GM18873 (cell line): ENCODE results near the gene OXLD1.
A peak's percentile ranks its signal among the peaks of the same experiment; 100 is the strongest.

Experiments
- ATAC-seq: cut with Tn5 transposase; IDR thresholded peaks from one replicate; pipeline ENCODE4 v1.9.1; 2021; ENCODE audit warnings: mild to moderate bottlenecking, moderate library complexity, moderate number of reproducible peaks; ENCODE audit not compliant: unreplicated experiment, low FRiP score

OXLD1 gene

GRCh38 chr17:81702934-81703746, 36.7 kb upstream of the OXLD1 start, which contains the start of gene MRPL12:
Gene MRPL12, plus strand, starts transcription at chr17:81703367. Its CDS starts 135 bp downstream, at chr17:81703502.
- ATAC-seq, result peak; percentile 75

GRCh38 chr17:81701288-81702071, 35.1 kb upstream of the OXLD1 start:
- ATAC-seq, result no peak

DNA sequence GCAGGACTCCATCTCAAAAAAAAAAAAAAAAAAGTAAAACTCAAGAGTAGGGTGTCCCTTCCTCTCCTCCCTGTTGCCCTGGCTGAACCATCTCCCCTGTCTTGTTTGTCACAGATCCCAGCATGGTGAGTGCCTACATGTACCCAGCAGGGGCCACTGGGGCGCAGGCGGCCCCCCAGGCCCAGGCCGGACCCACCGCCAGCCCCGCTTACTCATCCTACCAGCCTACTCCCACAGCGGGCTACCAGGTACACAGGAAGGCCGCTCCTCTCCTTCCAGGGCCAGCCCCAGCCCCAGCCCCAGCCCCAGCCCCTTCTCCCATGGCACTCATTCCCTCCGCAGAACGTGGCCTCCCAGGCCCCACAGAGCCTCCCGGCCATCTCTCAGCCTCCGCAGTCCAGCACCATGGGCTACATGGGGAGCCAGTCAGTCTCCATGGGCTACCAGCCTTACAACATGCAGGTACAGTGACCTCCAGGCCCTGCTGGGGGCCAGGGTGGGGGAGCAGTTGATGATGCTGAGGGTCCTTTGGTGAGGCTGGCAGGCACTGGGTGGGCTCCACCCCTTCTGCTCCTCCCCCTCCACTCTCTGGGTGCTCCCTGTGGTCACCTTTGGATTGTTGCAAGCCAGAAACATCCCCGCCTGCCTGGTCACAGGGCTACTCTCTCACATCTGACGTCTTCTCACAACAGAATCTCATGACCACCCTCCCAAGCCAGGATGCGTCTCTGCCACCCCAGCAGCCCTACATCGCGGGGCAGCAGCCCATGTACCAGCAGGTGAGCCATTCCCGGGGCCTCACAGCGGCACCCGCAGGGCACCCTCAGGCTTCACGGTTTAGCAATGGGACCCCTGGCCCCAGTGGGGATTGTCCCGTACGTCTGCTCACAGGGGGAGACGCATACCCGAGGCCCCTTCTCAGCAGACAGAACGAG, 34.2 kb upstream of the OXLD1 start:
- ATAC-seq, result no peak

GRCh38 chr17:81697261-81698044, 31.0 kb upstream of the OXLD1 start:
- ATAC-seq, result no peak

- no peak for ATAC-seq
Observed at GRCh38 chr17:81696218-81696941, 30.0 kb upstream of the OXLD1 start.

DNA sequence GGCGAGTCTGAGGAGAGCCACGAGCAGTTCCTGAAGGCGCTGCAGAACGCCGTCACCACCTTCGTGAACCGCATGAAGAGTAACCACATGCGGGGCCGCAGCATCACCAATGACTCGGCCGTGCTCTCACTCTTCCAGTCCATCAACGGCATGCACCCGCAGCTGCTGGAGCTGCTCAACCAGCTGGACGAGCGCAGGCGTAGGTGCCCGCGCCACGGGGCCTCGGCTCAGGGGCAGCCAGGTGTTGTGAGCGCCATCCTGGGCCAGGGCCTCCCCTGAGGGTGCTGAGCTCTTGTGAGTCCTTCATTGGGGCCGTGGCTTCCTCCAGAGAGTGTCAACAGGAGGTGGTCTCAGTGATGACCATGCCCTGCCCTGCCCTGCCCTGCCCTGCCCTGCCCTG, 29.4 kb upstream of the OXLD1 start:
- ATAC-seq, result no peak

GRCh38 chr17:81695211-81695610, 28.8 kb upstream of the OXLD1 start:
- ATAC-seq, result no peak

GRCh38 chr17:81694810-81695209, 28.4 kb upstream of the OXLD1 start:
- no peak for ATAC-seq

DNA sequence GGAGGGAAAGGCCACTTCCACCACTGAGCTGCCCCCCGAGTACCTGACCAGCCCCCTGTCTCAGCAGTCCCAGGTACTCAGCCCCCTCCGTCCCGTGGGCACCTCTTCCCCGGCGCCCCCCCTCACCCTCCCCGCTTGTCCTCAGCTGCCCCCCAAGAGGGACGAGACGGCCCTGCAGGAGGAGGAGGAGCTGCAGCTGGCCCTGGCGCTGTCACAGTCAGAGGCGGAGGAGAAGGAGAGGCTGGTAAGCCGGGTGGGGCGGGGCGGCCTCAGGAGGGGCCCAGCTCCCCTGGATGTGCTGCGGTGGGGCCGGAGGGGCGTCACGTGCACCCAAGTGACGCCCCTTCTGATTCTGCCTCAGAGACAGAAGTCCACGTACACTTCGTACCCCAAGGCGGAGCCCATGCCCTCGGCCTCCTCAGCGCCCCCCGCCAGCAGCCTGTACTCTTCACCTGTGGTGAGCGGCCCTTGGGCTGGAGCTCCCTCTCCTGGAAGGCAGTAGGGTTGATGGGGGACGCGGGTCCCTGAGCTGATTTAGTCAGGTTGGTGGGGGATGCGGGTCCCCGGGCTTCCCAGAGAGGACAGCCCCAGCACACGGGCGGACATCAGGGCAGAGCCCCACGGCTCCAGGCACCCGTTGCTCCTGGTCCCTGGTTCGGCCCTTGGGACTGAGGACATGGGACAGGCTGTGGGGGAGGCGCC, 27.3 kb upstream of the OXLD1 start:
- no peak for ATAC-seq

DNA sequence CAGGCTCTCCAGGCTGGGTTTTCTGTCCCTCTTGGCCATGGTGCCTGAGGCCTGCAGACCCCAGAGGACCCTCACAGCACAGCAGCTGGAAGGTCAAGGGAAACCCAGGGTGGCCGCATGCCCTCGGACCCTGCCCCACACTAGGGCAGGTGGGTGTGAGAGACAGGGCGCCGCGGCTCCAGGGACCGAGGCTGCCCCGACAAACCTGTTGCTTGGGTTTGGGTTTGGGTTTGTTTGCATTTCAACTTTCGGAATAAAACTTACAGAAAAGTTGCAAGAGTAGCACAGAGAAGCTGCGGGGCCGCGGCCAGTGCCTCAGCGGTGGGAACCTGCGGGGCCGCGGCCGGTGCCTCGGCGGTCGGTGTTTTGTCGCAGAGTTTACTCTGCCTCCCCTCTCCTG, 25.2 kb upstream of the OXLD1 start:
- ATAC-seq, result no peak

- ATAC-seq, result no peak
Observed at GRCh38 chr17:81691196-81691595, 24.8 kb upstream of the OXLD1 start.

DNA sequence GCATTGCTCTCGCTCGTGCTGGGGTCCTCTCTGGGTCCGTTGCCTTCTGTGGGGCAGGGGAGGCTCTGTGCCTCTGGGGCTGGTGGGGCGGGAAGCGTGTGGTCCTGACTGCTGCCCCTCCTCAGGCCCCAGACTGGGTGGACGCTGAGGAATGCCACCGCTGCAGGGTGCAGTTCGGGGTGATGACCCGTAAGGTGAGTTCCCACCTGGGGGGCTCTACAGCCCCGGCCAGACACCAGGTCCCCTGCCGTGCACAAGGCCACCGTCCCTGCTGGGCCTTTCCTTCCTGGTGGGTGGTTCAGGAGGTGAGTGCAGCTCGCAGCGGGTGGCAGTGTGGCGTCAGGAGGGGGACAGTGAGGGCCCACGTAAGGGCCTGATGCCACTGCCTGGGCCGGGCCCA, 24.1 kb upstream of the OXLD1 start:
- ATAC-seq, result no peak

DNA sequence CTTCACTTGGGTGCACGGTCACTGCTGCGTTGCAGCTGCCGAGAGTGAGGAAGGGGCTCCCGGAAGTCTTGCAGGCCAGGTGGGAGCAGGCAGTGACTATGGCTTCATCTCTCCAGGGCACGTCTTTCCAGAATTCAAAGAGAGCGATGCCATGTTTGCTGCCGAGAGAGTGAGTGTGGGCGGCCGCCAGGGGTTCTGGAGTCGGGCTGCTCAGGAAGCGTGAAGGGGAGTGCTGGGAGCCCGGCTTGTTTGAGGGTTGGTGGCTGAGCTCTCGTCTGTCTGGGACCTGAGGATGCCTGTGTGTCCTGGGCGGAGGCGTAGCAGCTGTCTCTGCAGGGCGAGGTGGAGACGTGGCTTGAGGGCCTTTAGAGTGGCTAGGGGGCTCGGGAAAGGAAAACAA, 23.7 kb upstream of the OXLD1 start:
- ATAC-seq, result no peak

DNA sequence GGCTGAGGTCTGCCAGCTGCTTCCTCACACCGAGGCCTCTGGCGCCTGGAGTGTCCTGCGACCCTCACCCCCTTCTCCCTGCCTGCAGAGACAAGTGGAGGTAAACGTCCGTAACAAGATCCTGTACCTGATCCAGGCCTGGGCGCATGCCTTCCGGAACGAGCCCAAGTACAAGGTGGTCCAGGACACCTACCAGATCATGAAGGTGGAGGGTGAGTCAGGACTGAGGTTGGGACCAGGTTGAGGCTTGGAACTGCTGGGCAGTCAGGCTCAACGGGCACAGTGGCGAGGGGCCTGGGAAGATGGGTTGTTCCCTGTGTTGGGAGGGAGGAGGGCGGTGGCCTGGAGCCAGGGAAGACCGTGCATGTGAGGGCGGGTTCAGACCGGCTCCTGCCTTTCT, 22.2 kb upstream of the OXLD1 start:
- ATAC-seq, result no peak

GRCh38 chr17:81687770-81688541, 21.6 kb upstream of the OXLD1 start:
- ATAC-seq, result no peak

- no peak for ATAC-seq
Observed at GRCh38 chr17:81686614-81687013, 20.2 kb upstream of the OXLD1 start.

GRCh38 chr17:81685108-81685507, 18.7 kb upstream of the OXLD1 start:
- no peak for ATAC-seq

DNA sequence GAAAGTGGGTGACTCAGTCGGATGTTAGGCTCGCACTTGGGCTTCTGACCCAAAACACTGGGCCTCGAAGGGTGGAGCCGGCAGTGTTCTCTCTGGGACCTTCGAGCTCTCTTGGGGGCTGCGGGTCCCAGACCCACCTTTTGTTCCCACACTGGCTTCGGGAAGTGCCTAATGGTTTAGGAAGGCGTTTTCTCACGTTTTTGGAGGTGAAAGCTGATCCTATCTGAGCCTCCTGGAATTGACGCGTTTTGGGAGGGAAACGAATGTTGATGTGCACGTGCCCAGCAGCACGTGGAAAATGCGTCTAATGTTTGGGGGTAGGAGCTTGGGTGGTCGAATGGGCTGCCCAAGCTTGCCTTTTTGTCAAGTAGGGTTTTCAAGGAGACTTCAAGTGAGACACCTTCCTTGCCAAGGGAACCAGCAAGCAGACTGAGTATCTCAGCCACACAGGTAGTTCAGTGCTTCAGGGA, 18.1 kb upstream of the OXLD1 start:
- no peak for ATAC-seq
